Mesothelial cell of epicardium (in vitro differentiated cells): ENCODE measurements around the gene XRCC1. TPM values are rescaled to one million over a fixed set of nuclear protein-coding genes. Genes with fewer than 3 reads are reported as not detected.
A peak's percentile ranks its signal among the peaks of the same experiment; 100 is the strongest.
"Not testable (repeated sequence)": the region's sequence is repeated elsewhere in the genome, so short reads cannot be mapped to it uniquely, and the experiment has no call there.

Experiments used
- DNase-seq, 2 experiments: peaks; one replicate each; pipeline ENCODE4 v3.0.0; 2021; ENCODE audit warnings: low spot score in 2 of 2; ENCODE audit not compliant: unreplicated experiment in 2 of 2
- H3K27ac Mint-ChIP-seq: 2 replicates; pipeline ENCODE4 v1.8.0; 2021; ENCODE audit warnings: mixed read lengths
- H3K27me3 Mint-ChIP-seq: 2 replicates; pipeline ENCODE4 v1.8.0; 2021; ENCODE audit warnings: low read depth, mixed read lengths
- H3K36me3 Mint-ChIP-seq: 2 replicates; pipeline ENCODE4 v1.8.0; 2021; ENCODE audit warnings: mixed read lengths
- H3K4me1 Mint-ChIP-seq: 2 replicates; pipeline ENCODE4 v1.8.0; 2021; ENCODE audit warnings: mixed read lengths
- H3K4me3 Mint-ChIP-seq: 2 replicates; pipeline ENCODE4 v1.8.0; 2021; ENCODE audit warnings: mild to moderate bottlenecking, moderate library complexity, mixed read lengths
- H3K9me3 Mint-ChIP-seq: 2 replicates; pipeline ENCODE4 v1.8.0; 2021; ENCODE audit warnings: mixed read lengths
- total RNA-seq: library from RNA; stranded (reverse); gene quantifications from 3 replicates; pipeline ENCODE4 v1.2.1, GENCODE V29; 2021
- TF ChIP-seq, protein P1 (sequence below): fragments of 200-600 bp; sonication (generic); IDR thresholded peaks from one replicate; pipeline ENCODE4 v1.5.0; 2021; ENCODE audit warnings: antibody characterized with exemption; ENCODE audit not compliant: unreplicated experiment

The XRCC1 gene
- total RNA-seq, 1 donor from 2014 or later: 56.1 TPM

DNA sequence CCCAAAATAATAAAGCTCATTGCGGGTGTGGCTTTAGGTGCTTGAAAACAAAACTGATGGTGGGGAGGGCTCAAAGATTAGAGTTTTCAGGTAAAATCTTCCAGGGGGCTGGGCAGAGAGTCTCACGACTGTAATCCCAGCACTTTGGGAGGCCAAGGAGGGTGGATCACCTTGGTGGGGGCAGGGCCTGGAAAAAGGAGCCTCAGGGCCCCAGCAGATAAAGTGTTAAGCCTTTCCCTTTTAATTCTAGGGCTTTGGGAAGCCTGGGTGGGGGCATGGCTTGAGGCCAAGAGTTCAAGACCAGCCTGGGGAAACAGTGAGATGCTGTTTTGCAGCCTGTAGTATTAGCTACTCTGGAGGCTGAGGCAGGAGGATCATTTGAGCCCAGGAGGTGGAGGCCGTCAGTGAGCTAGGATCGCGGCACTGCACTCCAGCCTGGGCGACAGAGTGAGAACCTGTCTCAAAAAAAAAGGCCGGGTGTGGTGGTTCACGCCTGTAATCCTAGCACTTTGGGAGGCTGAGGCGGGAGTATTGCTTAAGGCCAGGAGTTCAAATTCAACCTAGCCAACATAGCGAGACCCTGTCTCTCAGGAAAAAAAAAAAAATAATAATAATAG is 18.9 kb upstream of the XRCC1 start:
- peaks cover 29% of the 10 kb centered on the region for H3K4me1 Mint-ChIP-seq
- DNase-seq: no peak
- H3K9me3 Mint-ChIP-seq: no peaks in the 10 kb centered on the region
- TF ChIP-seq, protein P1, sequence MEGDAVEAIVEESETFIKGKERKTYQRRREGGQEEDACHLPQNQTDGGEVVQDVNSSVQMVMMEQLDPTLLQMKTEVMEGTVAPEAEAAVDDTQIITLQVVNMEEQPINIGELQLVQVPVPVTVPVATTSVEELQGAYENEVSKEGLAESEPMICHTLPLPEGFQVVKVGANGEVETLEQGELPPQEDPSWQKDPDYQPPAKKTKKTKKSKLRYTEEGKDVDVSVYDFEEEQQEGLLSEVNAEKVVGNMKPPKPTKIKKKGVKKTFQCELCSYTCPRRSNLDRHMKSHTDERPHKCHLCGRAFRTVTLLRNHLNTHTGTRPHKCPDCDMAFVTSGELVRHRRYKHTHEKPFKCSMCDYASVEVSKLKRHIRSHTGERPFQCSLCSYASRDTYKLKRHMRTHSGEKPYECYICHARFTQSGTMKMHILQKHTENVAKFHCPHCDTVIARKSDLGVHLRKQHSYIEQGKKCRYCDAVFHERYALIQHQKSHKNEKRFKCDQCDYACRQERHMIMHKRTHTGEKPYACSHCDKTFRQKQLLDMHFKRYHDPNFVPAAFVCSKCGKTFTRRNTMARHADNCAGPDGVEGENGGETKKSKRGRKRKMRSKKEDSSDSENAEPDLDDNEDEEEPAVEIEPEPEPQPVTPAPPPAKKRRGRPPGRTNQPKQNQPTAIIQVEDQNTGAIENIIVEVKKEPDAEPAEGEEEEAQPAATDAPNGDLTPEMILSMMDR: no peak
- H3K27ac Mint-ChIP-seq: peak overlapping the region; percentile 81
- peak overlapping the region; percentile 98 for H3K4me3 Mint-ChIP-seq
- H3K36me3 Mint-ChIP-seq: peaks cover 17% of the 10 kb centered on the region
- H3K27me3 Mint-ChIP-seq: no peaks in the 10 kb centered on the region

DNA sequence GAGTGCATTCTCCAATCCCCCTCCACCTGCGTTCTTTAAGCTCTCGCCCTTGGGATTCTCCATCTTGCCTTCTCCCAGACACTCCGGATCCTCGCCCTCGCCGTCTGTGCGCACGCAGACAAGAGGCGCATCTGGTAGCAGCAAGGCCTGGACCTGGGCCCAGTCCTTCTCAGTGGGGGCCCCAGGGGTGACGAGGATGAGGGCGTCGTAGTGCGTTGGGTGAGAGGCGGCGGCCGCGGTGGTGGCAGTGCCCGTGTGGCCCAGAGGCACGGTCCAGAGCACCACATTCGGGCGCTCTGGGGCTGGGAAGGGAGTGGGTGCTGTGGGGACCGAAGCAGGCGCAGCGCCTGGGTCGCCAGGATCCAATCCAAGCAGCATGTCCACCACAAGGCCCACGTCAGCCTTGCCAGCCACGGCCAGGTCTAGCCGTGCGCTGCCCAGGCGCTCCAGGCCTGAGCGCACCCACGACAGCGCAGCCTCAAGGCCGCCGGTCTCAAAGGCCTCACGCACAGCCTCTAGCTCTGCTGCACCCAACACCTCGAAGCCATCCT is 17.5 kb upstream of the XRCC1 start:
- TF ChIP-seq, protein P1: no peak
- peaks cover 17% of the 10 kb centered on the region for H3K36me3 Mint-ChIP-seq
- peak overlapping the region; percentile 64 for H3K27ac Mint-ChIP-seq
- peaks cover 26% of the 10 kb centered on the region for H3K4me1 Mint-ChIP-seq
- no peaks in the 10 kb centered on the region for H3K9me3 Mint-ChIP-seq
- DNase-seq: no peak
- no peak overlapping the region for H3K4me3 Mint-ChIP-seq
- H3K27me3 Mint-ChIP-seq: no peaks in the 10 kb centered on the region

DNA sequence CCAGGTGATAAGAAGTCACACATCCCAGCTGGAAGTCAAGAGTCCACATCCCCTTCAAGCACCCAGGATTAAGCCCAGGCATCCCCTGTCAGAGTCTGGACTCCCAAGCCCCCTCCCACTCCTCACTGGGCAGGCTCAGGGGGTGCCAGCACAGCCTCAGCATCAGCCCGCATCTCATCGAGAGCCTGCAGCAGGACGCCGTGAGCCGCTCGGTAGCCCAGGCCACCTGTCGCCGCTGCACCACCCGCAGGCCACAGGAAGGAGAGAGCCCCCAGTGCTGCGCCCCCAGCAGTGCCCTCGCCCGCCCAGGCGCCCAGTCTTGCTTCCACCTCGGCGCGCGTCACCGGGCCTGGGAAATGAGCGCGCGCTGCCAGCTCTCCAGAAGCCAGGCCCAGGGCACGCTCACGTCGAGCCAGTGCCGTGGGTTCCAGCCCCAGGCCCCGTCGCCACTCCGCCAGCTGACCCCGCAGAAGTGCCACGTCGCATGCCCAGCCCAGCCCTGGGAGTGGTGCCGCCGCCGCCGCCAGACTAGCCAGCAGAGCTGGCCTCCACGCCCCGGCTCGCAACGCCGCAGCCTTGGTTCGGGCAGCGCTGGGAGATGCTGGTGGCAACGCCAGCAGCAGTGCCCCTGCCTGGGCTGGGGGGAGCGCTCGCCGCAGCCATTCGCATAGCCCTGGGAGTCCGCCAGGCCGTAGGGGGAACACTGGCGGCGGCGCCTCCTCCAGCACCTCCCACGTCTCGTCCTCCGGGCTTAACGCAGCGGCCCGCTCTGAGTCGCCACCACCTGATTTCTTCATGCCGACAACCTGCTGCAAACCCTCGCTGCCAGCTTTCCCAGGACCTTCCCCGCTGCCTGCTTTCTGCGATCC is 16.8 kb upstream of the XRCC1 start:
- TF ChIP-seq, protein P1: no peak
- Mint-ChIP-seq H3K36me3 (peaks cover 17% of the 10 kb centered on the region), H3K27ac (no peak overlapping the region), H3K4me3 (no peak overlapping the region), H3K4me1 (peaks cover 19% of the 10 kb centered on the region), H3K9me3 (no peaks in the 10 kb centered on the region), H3K27me3 (no peaks in the 10 kb centered on the region)
- no peak for DNase-seq

DNA sequence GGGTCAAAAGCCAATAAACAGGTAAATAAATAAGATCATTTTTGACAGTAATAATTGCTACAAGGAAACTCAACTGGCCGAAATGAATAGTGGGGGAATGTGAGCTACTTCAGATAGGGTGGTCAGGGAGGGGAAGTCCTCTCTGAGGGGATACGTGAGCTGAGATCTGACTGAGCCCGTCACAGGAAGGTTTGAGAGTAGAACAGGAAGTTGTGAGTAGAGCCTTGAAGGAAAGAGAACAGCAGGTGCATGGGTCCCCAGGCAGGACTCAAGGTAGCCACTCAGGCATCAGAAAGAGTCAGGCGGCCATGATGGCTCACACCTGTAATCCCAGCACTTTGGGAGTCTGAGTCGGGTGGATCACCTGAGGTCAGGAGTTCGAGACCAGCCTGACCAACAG is 14.4 kb upstream of the XRCC1 start:
- no peaks in the 10 kb centered on the region for H3K27me3 Mint-ChIP-seq
- H3K4me1 Mint-ChIP-seq: peaks cover 9% of the 10 kb centered on the region
- H3K9me3 Mint-ChIP-seq: no peaks in the 10 kb centered on the region
- H3K36me3 Mint-ChIP-seq: peaks cover 34% of the 10 kb centered on the region
- H3K4me3 Mint-ChIP-seq: no peak overlapping the region
- H3K27ac Mint-ChIP-seq: peak overlapping the region; percentile 17
- TF ChIP-seq, protein P1: no peak
- DNase-seq: no peak

DNA sequence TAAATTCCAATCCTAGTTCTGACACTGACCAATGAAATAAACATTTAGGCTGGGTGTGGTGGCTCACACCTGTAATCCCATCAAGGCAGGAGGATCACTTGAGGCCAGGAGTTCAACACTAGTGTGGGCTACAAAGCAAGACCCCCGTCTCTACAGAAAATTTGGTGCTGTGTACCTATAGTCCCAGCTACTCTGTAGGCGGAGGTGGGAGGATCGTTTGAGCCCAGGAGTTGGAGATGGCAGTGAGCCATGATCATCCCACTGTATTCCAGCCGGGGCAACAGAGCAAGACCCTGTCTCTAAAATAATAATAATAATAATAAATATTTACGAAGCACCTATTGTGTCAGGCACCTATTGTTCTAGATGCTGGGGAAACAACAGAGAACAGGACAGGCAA is 13.9 kb upstream of the XRCC1 start:
- TF ChIP-seq, protein P1: no peak
- H3K27ac Mint-ChIP-seq: peak overlapping the region; percentile 17
- peaks cover 9% of the 10 kb centered on the region for H3K4me1 Mint-ChIP-seq
- H3K4me3 Mint-ChIP-seq: no peak overlapping the region
- DNase-seq: no peak
- H3K36me3 Mint-ChIP-seq: peaks cover 36% of the 10 kb centered on the region
- no peaks in the 10 kb centered on the region for H3K9me3 Mint-ChIP-seq
- H3K27me3 Mint-ChIP-seq: no peaks in the 10 kb centered on the region

DNA sequence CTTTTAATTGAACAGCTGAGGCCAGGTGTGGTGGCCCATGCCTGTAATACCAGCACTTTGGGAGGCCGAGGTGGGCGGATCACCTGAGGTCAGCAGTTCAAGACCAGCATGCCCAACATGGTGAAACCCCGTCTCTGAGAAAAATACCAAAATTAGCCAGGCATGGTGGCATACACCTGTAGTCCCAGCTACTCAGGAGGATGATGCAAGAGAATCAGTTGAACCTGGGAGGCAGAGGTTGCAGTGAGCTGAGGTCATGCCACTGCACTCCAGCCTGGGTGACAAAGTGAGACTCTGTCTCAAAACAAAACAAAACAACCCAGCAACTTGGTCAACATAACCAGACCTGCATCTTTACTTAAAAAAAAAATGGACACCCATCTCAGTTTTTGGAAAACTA is 11.7 kb upstream of the XRCC1 start:
- not testable (repeated sequence) for H3K27ac Mint-ChIP-seq, H3K9me3 Mint-ChIP-seq, DNase-seq, H3K27me3 Mint-ChIP-seq, H3K4me1 Mint-ChIP-seq, H3K4me3 Mint-ChIP-seq
- H3K36me3 Mint-ChIP-seq: peaks cover 31% of the 10 kb centered on the region
